Amniotic epithelial cell (primary cell): ENCODE measurements around the gene APOBEC3H.
"Not testable (repeated sequence)": the region's sequence is repeated elsewhere in the genome, so short reads cannot be mapped to it uniquely, and the experiment has no call there.

Experiments
- DNase-seq: peaks from one replicate; pipeline ENCODE4 v3.0.0-alpha.2; 2010; ENCODE audit warnings: low read depth

The APOBEC3H gene

DNA sequence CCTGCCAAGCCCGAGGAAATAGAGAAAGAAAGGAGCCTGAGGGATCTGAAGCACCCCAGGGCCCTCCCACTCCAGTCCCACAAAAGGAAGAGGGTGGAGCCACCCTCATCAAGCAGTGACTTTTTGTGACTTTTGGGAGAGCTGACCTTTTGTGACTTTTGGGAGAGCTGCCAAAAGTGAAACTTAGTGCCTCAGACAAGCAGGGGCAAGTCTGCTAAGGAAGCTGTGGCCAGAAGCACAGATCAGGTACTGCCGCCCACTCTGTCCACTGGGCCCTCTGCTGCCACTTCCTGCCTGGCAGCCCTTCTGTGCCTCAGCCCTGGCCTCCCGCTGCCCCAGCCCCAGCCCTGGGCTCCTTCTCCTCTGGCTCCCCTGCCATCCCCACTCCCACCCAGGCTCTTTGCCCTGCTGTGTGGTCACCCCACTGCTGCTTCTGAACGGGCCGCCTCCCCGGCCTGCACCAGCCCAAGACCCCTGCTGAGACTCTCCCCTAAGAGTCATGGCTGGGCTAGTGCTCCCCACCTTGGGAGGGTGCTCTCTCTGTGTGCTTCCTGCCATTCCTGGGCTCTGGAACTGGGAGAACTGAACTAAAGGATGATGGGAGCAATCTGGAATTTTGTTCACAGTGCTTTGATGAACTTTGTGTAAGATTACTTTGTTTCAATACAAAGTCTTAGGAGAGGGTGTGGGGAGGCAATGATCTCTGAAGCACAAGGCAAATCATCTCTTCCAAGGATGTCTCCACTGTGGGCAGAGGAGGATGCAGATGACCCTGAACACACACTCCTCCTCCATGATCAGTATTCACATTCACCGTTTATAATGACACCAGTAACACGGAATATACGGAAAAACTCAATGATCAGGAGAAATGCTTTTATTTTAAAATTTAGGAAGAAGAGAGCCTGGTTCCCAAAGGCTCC lies at the start of gene APOBEC3H:
APOBEC3H (plus strand) TSS at position 147 of the 923 bp plus-strand sequence. CDS start 3,035 bp downstream, outside the sequence.
- DNase-seq, result no peak

- DNase-seq, result not testable (repeated sequence)
These were observed 47.6 kb upstream of the APOBEC3H start for GRCh38 chr22:39049486-39049885.

GRCh38 chr22:39051844-39052495 lies 45.1 kb upstream of the APOBEC3H start:
- not testable (repeated sequence) for DNase-seq

- DNase-seq, result no peak
These were observed 41.4 kb upstream of the APOBEC3H start for GRCh38 chr22:39055658-39056057.

DNA sequence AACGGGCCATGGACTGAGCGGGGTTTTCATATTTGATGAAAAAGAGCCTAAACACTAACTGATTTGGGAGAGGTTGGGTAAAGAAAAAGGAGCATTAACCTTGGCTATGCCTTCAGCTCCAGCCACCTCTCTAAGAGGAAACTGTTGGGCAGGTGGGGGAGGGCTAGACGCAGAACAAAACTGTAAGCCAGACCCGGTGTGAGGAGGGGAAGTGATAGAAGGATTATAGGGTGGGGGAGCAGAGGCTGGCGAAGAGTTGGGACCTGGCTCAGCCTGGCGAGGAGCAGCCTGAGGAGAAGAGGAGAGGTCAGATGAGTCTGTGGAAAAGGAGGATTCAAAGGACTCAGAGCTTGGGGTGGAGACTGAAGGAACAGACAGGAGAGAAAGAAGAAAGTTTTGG lies 35.8 kb upstream of the APOBEC3H start:
- DNase-seq, result not testable (repeated sequence)

DNA sequence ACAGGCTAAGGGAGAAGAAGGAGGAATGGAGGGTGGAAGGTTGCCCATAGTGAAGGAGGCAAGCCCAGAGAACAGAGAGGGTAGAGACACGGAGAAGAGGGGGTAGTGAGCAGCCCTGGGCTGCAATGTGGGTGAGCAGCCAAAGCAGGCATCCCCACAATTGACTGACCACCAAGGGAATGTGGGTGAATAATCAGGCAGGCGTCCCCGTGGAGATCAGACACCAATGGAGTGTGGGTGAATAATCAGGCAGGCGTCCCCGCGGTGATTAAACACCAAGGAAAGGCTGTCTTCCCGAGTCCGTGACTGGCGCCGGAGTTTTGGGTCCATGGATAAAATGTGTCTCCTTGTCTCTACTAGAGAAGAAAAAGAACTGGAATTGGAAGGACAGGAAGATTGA lies 35.1 kb upstream of the APOBEC3H start:
- DNase-seq, result not testable (repeated sequence)

- not testable (repeated sequence) for DNase-seq
These were observed 33.1 kb upstream of the APOBEC3H start for GRCh38 chr22:39063904-39064303.

DNA sequence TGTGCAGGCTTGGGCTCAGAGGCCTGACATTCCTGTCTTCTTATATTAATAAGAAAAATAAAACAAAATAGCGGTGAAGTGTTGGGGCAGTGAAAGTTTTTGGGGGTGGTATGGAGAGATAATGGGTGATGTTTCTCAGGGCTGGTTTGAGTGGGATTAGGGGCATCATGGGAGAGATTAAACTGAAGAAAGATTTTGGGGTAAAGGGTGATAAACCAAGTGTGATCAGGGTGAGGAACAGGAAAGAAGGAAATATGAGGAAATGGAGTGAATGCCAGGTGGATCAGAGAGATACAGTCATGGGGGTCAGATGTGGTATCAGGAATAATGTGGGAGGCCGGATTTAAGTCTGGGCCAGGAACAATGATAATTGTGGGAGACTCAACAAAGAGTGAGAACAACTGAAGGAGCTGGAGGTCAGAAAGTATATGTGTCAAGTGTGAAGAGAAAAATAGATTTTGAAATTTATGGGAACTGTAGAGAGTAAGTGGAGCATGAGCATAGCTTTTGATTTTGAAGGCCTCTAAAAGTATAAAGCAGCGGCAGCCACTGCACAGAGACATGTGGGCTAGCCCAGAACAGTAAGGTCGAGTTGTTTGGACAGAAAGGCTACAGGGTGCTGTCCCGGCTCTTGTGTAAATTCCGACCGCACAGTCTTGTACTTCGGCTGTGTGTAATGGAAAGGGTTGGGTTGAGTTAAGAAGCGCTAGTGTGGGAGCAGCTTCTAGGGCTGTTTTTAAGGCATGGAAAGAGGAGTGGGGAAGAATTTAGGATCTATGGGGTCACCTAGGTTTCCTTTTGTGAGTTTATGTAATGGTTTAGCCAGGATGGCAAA lies 30.4 kb upstream of the APOBEC3H start:
- DNase-seq, result not testable (repeated sequence)

DNA sequence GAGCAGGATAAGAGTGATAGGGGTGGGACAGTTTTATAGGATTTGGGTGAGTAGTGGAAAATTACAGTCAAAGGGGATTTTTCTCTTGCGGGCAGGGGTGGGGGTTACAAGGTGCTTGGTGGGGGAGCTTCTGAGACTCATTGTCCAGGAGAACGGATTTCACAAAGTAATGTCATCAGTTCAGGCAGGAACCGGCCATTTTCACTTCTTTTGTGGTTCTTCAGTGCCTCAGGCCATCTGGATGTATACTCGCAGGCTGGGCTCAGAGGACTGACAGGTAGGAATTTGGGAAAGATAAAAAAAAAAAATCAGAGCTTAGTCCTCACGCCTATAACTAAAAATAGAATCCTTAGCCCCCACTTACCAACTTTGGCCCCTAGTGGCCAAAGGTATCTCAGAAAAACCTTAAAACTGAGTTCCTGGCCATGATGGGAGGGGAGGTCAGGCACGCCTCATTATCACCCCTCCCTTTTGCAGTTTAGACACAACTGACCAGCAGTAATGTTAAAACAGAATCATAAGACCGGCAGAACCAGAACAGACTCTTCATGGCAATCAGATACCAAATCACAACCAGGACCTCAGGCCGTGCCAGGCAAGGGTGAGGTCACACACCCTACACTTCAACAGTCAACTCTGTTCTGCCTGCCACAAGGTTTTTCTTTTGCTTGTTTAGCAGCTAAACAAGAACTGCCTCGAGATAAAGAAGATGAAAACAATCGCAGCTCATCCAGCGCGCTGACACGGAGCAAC lies 28.8 kb upstream of the APOBEC3H start:
- no peak for DNase-seq

DNA sequence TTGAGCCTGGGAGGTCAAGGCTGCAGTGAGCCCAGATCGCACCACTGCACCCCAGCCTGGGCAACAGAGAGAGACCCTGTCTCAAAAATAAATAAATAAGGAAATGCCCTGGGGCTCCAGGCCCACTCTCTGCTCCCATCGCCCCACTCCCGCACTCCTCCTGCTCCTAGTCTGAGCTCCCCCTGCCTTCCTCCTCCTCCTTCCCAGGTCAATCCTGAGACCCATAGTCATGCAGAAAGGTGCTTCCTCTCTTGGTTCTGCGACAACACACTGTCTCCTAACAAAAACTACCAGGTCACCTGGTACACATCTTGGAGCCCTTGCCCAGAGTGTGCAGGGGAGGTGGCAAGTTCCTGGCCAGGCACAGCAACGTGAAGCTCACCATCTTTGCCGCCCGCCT lies 26.9 kb upstream of the APOBEC3H start:
- DNase-seq, result no peak

DNA sequence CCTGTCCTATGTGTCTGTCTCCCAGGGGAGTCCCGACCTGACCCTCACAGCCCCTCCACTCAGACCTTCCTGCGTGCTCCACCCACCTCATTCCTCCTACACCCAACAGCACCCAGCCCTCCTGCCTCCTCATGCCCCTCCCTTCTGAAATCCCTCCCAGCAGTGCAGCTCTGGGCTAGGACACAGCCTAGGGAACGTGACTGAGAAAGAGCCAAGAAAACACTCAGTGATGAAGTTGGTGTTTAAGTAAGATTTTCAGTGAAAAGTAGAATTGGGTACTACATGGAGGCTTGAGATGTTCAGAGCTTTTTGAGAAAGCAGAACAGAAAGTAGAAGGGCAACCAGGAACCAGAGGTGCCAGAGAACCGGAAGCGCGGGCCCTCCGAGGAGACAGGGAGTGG lies 24.5 kb upstream of the APOBEC3H start:
- not testable (repeated sequence) for DNase-seq

DNA sequence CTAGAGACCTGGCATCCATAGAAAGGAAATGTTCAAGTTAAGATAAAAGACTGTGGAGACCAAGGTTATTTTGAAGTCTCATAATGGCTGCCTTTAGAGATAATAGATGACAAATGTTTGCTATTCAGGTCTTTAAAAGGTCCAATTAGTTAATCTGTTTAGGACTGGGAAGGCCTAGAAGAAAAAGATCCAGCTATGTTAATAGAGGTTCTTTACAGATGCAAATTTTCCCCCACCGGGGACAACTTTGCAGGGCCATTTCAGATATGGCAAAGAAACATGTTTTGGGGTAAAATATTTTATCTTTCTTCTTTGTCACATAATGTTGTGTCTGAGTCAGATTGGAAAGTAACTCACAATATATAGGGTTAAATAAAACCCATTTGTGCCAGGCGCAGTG lies 23.1 kb upstream of the APOBEC3H start:
- no peak for DNase-seq

- not testable (repeated sequence) for DNase-seq
These were observed 20.7 kb upstream of the APOBEC3H start for GRCh38 chr22:39076155-39077025.

DNA sequence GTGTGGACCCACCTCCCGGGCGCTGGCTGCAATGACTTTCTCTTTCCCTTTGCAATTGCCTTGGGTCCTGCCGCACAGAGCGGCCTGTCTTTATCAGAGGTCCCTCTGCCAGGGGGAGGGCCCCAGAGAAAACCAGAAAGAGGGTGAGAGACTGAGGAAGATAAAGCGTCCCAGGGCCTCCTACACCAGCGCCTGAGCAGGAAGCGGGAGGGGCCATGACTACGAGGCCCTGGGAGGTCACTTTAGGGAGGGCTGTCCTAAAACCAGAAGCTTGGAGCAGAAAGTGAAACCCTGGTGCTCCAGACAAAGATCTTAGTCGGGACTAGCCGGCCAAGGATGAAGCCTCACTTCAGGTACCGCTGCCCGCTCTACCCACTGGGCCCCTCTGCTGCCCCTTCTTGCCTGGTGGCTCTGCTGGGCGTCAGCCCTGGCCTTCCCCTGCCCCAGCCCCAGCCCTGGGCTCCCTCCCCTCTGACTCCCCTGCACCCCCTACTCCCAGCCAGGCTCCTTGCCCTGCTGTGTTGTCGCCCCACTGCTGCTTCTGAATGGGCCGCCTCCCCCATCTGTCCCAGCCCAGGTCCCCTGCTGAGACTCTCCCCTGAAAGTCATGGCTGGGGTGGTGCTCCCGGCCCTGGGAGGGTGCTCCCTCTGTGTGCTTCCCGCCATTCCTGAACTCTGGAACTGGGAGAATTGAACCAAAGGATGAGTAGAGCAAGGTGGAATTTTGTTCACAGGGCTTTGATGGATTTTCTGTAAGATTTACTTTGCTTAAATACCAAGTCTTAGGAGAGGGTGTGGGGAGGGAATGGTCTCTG lies 19.8 kb upstream of the APOBEC3H start, which contains the start of gene APOBEC3G:
APOBEC3G (plus strand) TSS at position 250 of the 815 bp plus-strand sequence; CDS start at position 337, 87 bp downstream.
- DNase-seq, result peak; percentile 40

DNA sequence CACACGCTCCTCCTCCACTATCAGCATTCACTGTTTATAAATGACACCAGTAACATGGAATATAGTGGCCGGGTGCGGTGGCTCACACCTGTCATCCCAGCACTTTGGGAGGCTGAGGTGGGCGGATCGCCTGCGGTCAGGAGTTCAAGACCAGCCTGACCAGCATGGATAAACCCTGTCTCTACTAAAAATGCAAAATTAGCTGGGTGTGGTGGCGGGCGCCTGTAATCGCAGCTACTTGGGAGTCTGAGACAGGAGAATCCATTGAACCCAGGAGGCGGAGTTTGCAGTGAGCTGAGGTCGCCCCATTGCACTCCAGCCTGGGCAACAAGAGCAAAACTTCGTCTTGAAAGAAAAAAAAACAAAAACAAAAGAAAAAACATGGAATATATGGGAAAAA lies 19.1 kb upstream of the APOBEC3H start:
- not testable (repeated sequence) for DNase-seq

DNA sequence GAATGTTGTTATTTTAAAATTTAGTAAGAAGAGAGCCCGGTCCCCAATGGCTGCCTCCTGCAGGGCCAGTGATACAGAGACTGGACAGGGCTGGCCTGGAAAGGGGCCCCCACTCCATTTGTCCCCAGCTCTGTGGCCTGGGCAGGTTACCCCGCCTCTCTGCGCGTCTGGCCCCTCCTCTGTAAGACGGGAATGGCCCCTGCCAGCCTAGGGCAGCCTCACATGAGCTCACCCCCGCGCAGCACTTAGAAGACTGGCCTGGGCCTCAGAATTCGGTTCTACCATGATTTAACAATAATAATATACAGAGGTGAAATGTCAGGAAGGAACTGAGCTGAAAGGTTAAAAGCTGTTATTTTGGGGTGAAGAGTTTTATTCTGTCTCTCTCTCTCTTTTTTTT lies 18.7 kb upstream of the APOBEC3H start:
- DNase-seq, result no peak

GRCh38 chr22:39079054-39079637 lies 17.9 kb upstream of the APOBEC3H start:
- DNase-seq, result not testable (repeated sequence)

- no peak for DNase-seq
These were observed 16.8 kb upstream of the APOBEC3H start for GRCh38 chr22:39080052-39080762.
